Measurements from ENCODE around the gene CPNE5. TPM values are rescaled to one million over a fixed set of nuclear protein-coding genes. Genes with fewer than 3 reads are reported as not detected.
A peak's percentile ranks its signal among the peaks of the same experiment; 100 is the strongest.

CPNE5 gene
- total and polyA plus RNA-seq, 2 donors from 2014 or later, result 3.7 to 7.1 TPM

DNA sequence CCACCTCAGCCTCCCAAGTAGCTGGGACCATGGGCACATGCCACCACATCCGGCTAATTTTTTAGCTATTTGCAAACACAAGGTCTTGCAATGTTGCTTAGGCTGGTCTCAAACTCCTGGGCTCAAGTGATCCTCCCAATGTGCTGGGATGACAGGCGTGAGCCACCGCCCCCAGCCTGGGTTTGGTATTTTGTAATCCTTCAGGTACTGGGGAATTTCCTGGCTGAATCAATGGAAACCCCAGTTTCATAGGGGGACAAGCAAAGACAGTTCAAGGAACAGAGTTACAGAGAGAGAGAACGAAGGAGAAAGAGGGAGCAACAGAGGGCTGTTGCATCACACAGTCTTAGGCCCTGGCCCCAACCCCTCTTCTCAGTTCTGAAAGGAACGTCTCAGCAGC, 105.9 kb downstream of the CPNE5 start:
- Histone ChIP-seq H3K4me3 (ENCODE audit: low read length in 3 of 3) (no peak overlapping the region), H3K27me3 (ENCODE audit: control insufficient read depth, insufficient read depth, low read length) (no peaks in the 10 kb centered on the region), H3K36me3 (ENCODE audit: control insufficient read depth in 2 of 3, insufficient read depth in 3 of 3, low read length in 3 of 3) (no peaks in the 10 kb centered on the region), H3K4me1 (ENCODE audit: control insufficient read depth in 2 of 3, insufficient read depth in 2 of 3, low read depth in 1 of 3, low read length in 3 of 3) (no peaks in the 10 kb centered on the region), H3K9ac (ENCODE audit: low read length in 3 of 3) (no peak overlapping the region), H3K9me3 (ENCODE audit: control insufficient read depth in 2 of 3, insufficient read depth in 1 of 3, low read length in 3 of 3) (no peaks in the 10 kb centered on the region), H3K27ac (ENCODE audit: low read depth in 2 of 2, low read length in 2 of 2) (no peak overlapping the region)
- intact Hi-C loops (cut with DNase I), result no loop called here
- FAIRE-seq (no peak), DNase-seq (peak in 1 of 5 donors; percentile 26)
- TF ChIP-seq CTCF (IDR thresholded peaks at IDR 0.05; ENCODE audit: borderline replicate concordance, extremely low read depth, insufficient read depth), result no peak

DNA sequence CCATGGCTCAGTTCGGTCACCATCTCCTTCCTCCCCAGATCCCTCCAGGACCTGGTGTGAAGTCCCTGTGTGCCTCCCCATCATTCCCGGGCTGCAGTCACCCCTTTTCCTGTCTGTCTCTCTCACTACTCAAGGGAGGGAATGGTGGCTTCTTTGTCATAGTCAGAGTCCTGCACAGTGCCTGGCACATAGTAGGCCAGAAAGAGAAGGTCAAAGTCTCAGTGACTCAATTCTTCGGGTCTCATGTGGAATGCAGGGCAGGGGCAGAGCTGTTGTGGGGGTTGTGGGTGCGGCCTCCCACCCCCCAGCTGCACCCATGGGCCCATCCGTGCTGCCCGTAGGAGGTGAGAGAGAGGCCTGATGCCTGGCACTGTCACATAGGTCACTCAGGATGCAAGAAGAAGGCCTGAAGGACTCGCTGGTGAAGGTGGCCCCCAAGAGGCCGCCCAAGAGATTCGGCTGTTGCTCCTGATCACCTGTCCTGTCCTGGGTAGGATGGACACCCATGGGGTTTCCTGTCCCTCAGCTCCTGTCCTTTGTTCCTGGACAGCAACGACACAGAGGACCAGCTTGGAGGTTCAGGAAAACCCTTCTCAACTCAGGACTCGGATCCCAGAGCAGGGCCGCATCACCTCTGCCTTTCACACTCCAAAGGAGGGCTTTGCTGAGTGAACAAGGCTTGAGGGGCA, 107.5 kb downstream of the CPNE5 start:
- no peaks in the 10 kb centered on the region for H3K27me3 ChIP-seq (ENCODE audit: control insufficient read depth, insufficient read depth, low read length)
- no peak for FAIRE-seq

GRCh38 chr6:36730424-36731380, 108.5 kb downstream of the CPNE5 start:
- no peaks in the 10 kb centered on the region for H3K4me1 ChIP-seq (ENCODE audit: control insufficient read depth in 2 of 3, insufficient read depth in 2 of 3, low read depth in 1 of 3, low read length in 3 of 3)
- intact Hi-C loops (cut with DNase I), result no loop called here
- H3K36me3 ChIP-seq (ENCODE audit: control insufficient read depth in 2 of 3, insufficient read depth in 3 of 3, low read length in 3 of 3), result no peaks in the 10 kb centered on the region
- FAIRE-seq (no peak), DNase-seq (peak in 1 of 5 donors; percentile 29)
- H3K9me3 ChIP-seq (ENCODE audit: control insufficient read depth in 2 of 3, insufficient read depth in 1 of 3, low read length in 3 of 3), result no peaks in the 10 kb centered on the region
- H3K27ac ChIP-seq (ENCODE audit: low read depth in 2 of 2, low read length in 2 of 2), result no peak overlapping the region
- H3K4me3 ChIP-seq (ENCODE audit: low read length in 3 of 3), result no peak overlapping the region
- no peaks in the 10 kb centered on the region for H3K27me3 ChIP-seq (ENCODE audit: control insufficient read depth, insufficient read depth, low read length)
- TF ChIP-seq CTCF (IDR thresholded peaks at IDR 0.05; ENCODE audit: borderline replicate concordance, extremely low read depth, insufficient read depth), result no peak
- no peak overlapping the region for H3K9ac ChIP-seq (ENCODE audit: low read length in 3 of 3)

More for the DNA sequence above, 107.5 kb downstream of the CPNE5 start:
- no peak overlapping the region for H3K27ac ChIP-seq (ENCODE audit: low read depth in 2 of 2, low read length in 2 of 2)
- peak in 1 of 5 donors; percentile 38 for DNase-seq
- H3K4me1 ChIP-seq (ENCODE audit: control insufficient read depth in 2 of 3, insufficient read depth in 2 of 3, low read depth in 1 of 3, low read length in 3 of 3), result no peaks in the 10 kb centered on the region
- no peaks in the 10 kb centered on the region for H3K9me3 ChIP-seq (ENCODE audit: control insufficient read depth in 2 of 3, insufficient read depth in 1 of 3, low read length in 3 of 3)
- intact Hi-C loops (cut with DNase I), result no loop called here
- H3K4me3 ChIP-seq (ENCODE audit: low read length in 3 of 3), result no peak overlapping the region
- H3K36me3 ChIP-seq (ENCODE audit: control insufficient read depth in 2 of 3, insufficient read depth in 3 of 3, low read length in 3 of 3), result no peaks in the 10 kb centered on the region
- TF ChIP-seq CTCF (IDR thresholded peaks at IDR 0.05; ENCODE audit: borderline replicate concordance, extremely low read depth, insufficient read depth), result no peak
- H3K9ac ChIP-seq (ENCODE audit: low read length in 3 of 3), result no peak overlapping the region

Data from kidney (tissue), 14 donors.